NT2/D1 (cell line): ENCODE data around the gene MYL6.

Source experiments
- SUZ12 ChIP-seq: IDR thresholded peaks from 2 replicates; pipeline ENCODE4 v1.6.1; 2011; ENCODE audit not compliant: insufficient read length, insufficient read depth; ENCODE audit errors: extremely low read depth
- YY1 ChIP-seq: IDR thresholded peaks from 2 replicates; pipeline ENCODE4 v1.6.1; 2011; ENCODE audit not compliant: insufficient read length, insufficient read depth
- ZNF274 ChIP-seq: IDR thresholded peaks from 2 replicates; pipeline ENCODE4 v1.6.1; 2011; ENCODE audit warnings: mild to moderate bottlenecking, low read depth, low read length

- TF ChIP-seq ZNF274 (no peak), SUZ12 (no peak), YY1 (no peak)
Observed at GRCh38 chr12:56169229-56169759, 11.1 kb downstream of the MYL6 start.
